Measurements from ENCODE around the gene TBC1D7. TPM values are rescaled to one million over a fixed set of nuclear protein-coding genes. Genes with fewer than 3 reads are reported as not detected.
A peak's percentile ranks its signal among the peaks of the same experiment; 100 is the strongest.

The TBC1D7 gene
- total RNA-seq, 1 donor from 2014 or later = 32.2 TPM

- intact Hi-C loops (cut with DNase I) = loop anchor here (5.0 kb wide), 1 partner anchor 128 kb away; the partner anchor contains the start of gene GFOD1
- no peak for ATAC-seq
- DNase-seq (ENCODE audit: missing footprints) = no peak
These were observed 30.9 kb upstream of the TBC1D7 start for GRCh38 chr6:13359287-13359686.

- DNase-seq (ENCODE audit: missing footprints) (no peak), ATAC-seq (no peak)
- intact Hi-C loops (cut with DNase I) = loop anchor here (5.0 kb wide), 1 partner anchor 129 kb away; the partner anchor contains the start of gene GFOD1
These were observed 30.2 kb upstream of the TBC1D7 start for GRCh38 chr6:13358511-13358910.

- no peak for DNase-seq (ENCODE audit: missing footprints)
- no peak for ATAC-seq
- intact Hi-C loops (cut with DNase I) = loop anchor here (5.0 kb wide), 1 partner anchor 130 kb away; the partner anchor contains the start of gene GFOD1
These were observed 29.3 kb upstream of the TBC1D7 start for GRCh38 chr6:13357551-13358075.

GRCh38 chr6:13355999-13356785 lies 27.9 kb upstream of the TBC1D7 start:
- DNase-seq (ENCODE audit: missing footprints) (no peak), ATAC-seq (no peak)
- intact Hi-C loops (cut with DNase I) = loop anchor here (5.0 kb wide), 1 partner anchor 131 kb away; the partner anchor contains the start of gene GFOD1

- intact Hi-C loops (cut with DNase I) = loop anchor here (5.0 kb wide), 1 partner anchor 132 kb away; the partner anchor contains the start of gene GFOD1
- DNase-seq (ENCODE audit: missing footprints) (no peak), ATAC-seq (peak; percentile 36)
These were observed 27.0 kb upstream of the TBC1D7 start for GRCh38 chr6:13355043-13355945.

- ATAC-seq (peak; percentile 12), DNase-seq (ENCODE audit: missing footprints) (no peak)
- intact Hi-C loops (cut with DNase I) = loop anchor here (5.0 kb wide), 1 partner anchor 133 kb away; the partner anchor contains the start of gene GFOD1
These were observed 26.1 kb upstream of the TBC1D7 start for GRCh38 chr6:13354331-13355042.

GRCh38 chr6:13352165-13352564 lies 23.8 kb upstream of the TBC1D7 start:
- ATAC-seq (no peak), DNase-seq (ENCODE audit: missing footprints) (no peak)
- intact Hi-C loops (cut with DNase I) = no loop called here

GRCh38 chr6:13351271-13351670 lies 22.9 kb upstream of the TBC1D7 start:
- intact Hi-C loops (cut with DNase I) = no loop called here
- ATAC-seq = no peak

GRCh38 chr6:13349811-13350506 lies 21.6 kb upstream of the TBC1D7 start:
- DNase-seq (ENCODE audit: missing footprints) (no peak), ATAC-seq (no peak)
- intact Hi-C loops (cut with DNase I) = no loop called here

More at GRCh38 chr6:13351271-13351670, 22.9 kb upstream of the TBC1D7 start:
- no peak for DNase-seq (ENCODE audit: missing footprints)

- ATAC-seq (no peak), DNase-seq (ENCODE audit: missing footprints) (no peak)
- intact Hi-C loops (cut with DNase I) = no loop called here
These were observed 20.2 kb upstream of the TBC1D7 start for GRCh38 chr6:13348334-13349113.

- ATAC-seq (no peak), DNase-seq (ENCODE audit: missing footprints) (no peak)
- intact Hi-C loops (cut with DNase I) = no loop called here
These were observed 17.9 kb upstream of the TBC1D7 start for GRCh38 chr6:13346245-13346644.

GRCh38 chr6:13342414-13343019 lies 14.2 kb upstream of the TBC1D7 start:
- intact Hi-C loops (cut with DNase I) = no loop called here
- DNase-seq (ENCODE audit: missing footprints) = no peak

GRCh38 chr6:13339863-13340630 lies 11.7 kb upstream of the TBC1D7 start:
- intact Hi-C loops (cut with DNase I) = loop anchor here (10.0 kb wide), 1 partner anchor 85 kb away; no protein-coding TSS in a partner anchor
- no peak for ATAC-seq
- no peak for DNase-seq (ENCODE audit: missing footprints)

More at GRCh38 chr6:13342414-13343019, 14.2 kb upstream of the TBC1D7 start:
- no peak for ATAC-seq

GRCh38 chr6:13338038-13338437 lies 9.7 kb upstream of the TBC1D7 start:
- intact Hi-C loops (cut with DNase I) = loop anchor here (10.0 kb wide), 1 partner anchor 87 kb away; no protein-coding TSS in a partner anchor
- ATAC-seq (no peak), DNase-seq (ENCODE audit: missing footprints) (no peak)

GRCh38 chr6:13336553-13336952 lies 8.2 kb upstream of the TBC1D7 start:
- ATAC-seq (peak; percentile 76), DNase-seq (ENCODE audit: missing footprints) (peak; percentile 85)
- intact Hi-C loops (cut with DNase I) = loop anchor here (1.0 to 10.0 kb wide), 3 partner anchors 88 to 203 kb away; partner anchors contain the start of gene GFOD1

GRCh38 chr6:13334953-13335352 lies 6.6 kb upstream of the TBC1D7 start:
- no peak for ATAC-seq
- DNase-seq (ENCODE audit: missing footprints) = no peak
- intact Hi-C loops (cut with DNase I) = loop anchor here (5.0 to 10.0 kb wide), 3 partner anchors 62 to 242 kb away; no protein-coding TSS in a partner anchor
